Ovary (tissue), 3 donors: ENCODE data around the gene NOVA2.

Experiments used
- EP300 ChIP-seq: sonication (generic); formaldehyde crosslinking; IDR thresholded peaks from one replicate; pipeline ENCODE4 v1.6.1; 2017; ENCODE audit warnings: antibody characterized with exemption
- TF ChIP-seq, protein P1 (sequence below), 3 donors: fragments of 450-650 bp in 2 of 3; fragments of 200-600 bp in 1 of 3; IDR thresholded peaks; one replicate each; pipeline versions ENCODE4 v1.5.1 to v1.8.0; 2016 to 2022; ENCODE audit warnings: antibody characterized with exemption in 3 of 3, mild to moderate bottlenecking in 1 of 3
- donor health status: DM: no; HTN: no; CAD: no.

DNA sequence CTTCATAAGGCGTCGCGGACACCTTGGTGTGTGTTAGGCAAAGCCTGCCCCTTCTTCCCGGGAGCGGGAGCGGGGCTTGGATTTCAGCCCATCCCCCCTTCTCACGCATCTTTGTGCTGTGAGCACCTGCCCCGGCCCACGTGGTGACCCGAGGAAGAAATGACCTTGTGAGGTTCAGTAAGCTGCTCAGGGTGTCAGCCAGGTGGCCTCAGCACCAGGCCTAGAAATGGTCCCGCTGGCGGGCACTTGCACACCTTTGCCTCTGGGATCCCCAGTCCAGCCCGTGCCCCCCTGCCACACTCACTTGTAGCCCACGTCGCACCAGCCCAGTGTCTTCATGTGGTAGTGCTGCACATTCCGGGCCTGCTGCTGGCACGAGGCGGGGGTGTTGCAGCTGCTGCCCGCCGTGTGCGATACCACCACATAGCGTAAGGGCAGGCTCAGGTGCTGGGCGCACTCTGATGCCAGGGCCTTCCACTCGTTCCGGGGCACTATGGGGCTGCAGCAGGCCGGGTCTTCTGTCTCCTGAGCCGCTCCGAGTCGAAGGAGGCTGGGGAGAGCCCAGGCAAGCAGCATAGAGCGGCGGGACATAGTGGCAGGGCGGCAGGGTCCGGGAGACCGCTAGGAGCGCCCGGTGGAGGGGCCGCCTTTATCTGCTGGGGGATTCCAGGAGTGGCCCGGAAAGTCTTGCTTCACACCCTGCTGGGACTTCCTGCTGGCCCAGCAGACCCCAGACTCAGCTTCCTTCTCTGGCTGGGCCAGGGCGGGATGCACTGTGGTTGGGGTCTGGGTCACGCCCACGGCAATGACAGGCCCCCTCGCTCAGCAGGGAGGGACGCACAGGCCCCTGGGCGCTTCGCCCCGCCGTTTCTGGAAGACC lies 49.0 kb upstream of the NOVA2 start, which contains the start of gene PGLYRP1:
- TF ChIP-seq, protein P1, sequence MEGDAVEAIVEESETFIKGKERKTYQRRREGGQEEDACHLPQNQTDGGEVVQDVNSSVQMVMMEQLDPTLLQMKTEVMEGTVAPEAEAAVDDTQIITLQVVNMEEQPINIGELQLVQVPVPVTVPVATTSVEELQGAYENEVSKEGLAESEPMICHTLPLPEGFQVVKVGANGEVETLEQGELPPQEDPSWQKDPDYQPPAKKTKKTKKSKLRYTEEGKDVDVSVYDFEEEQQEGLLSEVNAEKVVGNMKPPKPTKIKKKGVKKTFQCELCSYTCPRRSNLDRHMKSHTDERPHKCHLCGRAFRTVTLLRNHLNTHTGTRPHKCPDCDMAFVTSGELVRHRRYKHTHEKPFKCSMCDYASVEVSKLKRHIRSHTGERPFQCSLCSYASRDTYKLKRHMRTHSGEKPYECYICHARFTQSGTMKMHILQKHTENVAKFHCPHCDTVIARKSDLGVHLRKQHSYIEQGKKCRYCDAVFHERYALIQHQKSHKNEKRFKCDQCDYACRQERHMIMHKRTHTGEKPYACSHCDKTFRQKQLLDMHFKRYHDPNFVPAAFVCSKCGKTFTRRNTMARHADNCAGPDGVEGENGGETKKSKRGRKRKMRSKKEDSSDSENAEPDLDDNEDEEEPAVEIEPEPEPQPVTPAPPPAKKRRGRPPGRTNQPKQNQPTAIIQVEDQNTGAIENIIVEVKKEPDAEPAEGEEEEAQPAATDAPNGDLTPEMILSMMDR (IDR thresholded peaks at IDR 0.05), result no peak
- no peak for TF ChIP-seq EP300
